Measurements from ENCODE around the gene FAM83C. TPM values are rescaled to one million over a fixed set of nuclear protein-coding genes. Genes with fewer than 3 reads are reported as not detected.

The FAM83C gene
- total RNA-seq (2014; rRNA removed): 0.12 TPM in 1 of 2 replicates, not detected in the other
- percentile 9 among the genes with signal in this experiment for Bru-seq, nascent RNA
- BruChase-seq, experiment 1, labeled RNA remaining after a 6-hour chase: percentile 37 among the genes with signal in this experiment
- percentile 45 among the genes with signal in this experiment for BruChase-seq, experiment 2, labeled RNA remaining after a 2-hour chase
- long read RNA-seq, partial matches to known transcripts: 0 of 1 reads
- long read RNA-seq, other reads (novel, unspliced or antisense): 1 of 1 reads

DNA sequence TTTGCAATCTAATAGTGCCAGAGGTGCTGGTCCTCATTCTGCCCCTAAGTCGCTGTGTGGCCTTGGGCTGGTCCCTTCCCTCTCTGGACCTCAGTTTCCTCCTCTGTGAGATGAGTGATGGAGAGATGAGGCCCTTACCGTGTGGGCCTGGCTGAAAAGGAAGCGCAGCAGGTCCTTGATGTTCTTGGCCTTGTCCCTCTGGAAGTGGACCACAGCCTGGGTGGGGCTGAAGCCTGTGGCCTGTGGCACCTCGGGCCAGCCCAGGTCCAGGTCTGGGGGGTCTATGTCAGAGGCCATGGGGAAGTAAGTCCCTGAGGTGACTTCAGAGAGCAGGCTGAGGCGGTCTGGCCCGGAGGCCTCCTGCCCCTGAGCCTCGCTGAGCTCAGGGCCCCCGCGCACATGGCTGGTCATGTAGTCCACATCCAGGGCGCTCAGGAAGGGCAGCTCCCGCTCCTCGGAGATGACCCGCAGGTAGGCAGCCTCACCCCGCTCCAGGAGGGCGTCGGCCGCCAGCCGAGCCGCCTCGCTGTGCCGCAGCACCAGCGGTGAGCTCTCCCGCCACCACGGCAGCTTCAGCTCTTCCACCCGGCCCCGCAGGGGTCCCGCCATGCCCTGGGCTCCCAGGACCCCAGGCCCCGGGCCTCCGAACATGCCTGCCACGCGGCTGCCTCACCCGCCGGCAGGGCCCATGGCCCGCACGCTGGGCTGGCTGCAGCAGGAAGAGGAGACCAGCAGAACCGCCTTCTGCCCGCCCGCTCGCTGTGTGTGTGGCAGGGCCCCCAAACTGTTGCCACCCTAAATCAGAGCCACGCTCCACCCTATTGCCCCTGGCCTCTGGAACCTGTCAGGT, at the start of gene FAM83C:
Gene FAM83C, minus strand, starts transcription at position 772 of the 850 bp plus-strand sequence. Its CDS starts 121 bp downstream, at position 651.
- Histone ChIP-seq H3K4me2 (ENCODE audit: low read length) (no peak within 1 kb of the TSS), H3K9me2 (replicated peaks; ENCODE audit: low read length) (no peaks in the 10 kb centered on the region), H3K4me3 (ENCODE audit: low read length) (no peak within 1 kb of the TSS), H3K27me3 (ENCODE audit: low read length) (no peaks in the 10 kb centered on the region), H3K36me3 (ENCODE audit: low read depth, low read length) (no peaks in the 10 kb centered on the region), H4K20me1 (ENCODE audit: low read length) (no peaks in the 10 kb centered on the region), H2AFZ (ENCODE audit: low read length) (no peak within 1 kb of the TSS), H3K9ac (ENCODE audit: low read length) (no peak within 1 kb of the TSS), H3K79me2 (ENCODE audit: low read length) (no peaks in the 10 kb centered on the region), H3K4me1 (ENCODE audit: insufficient read depth, low read length) (no peaks in the 10 kb centered on the region), H3K9me3 (ENCODE audit: low read length) (no peaks in the 10 kb centered on the region), H3K27ac (ENCODE audit: low read length) (no peak within 1 kb of the TSS), H3F3A (ENCODE audit: low read length, unreplicated experiment) (no peaks in the 10 kb centered on the region)
- TF ChIP-seq EZH2 (IDR thresholded peaks at IDR 0.05; ENCODE audit: low read length, unreplicated experiment) (no peak), CTCF (conservative IDR thresholded peaks at IDR 0.05; ENCODE audit: low read depth, low read length) (no peak), EZH2phosphoT487 (IDR thresholded peaks at IDR 0.05; ENCODE audit: borderline replicate concordance, low read length) (no peak)
- BruUV-seq (replicated peaks): no TSS peak
- POLR2A ChIA-PET (ENCODE audit: unreplicated experiment): no interaction called here
- CTCF ChIA-PET: no interaction called here
- intact Hi-C loops (cut with micrococcal nuclease): no loop called here
- DNase-seq: no peak
- ATAC-seq: no peak

DNA sequence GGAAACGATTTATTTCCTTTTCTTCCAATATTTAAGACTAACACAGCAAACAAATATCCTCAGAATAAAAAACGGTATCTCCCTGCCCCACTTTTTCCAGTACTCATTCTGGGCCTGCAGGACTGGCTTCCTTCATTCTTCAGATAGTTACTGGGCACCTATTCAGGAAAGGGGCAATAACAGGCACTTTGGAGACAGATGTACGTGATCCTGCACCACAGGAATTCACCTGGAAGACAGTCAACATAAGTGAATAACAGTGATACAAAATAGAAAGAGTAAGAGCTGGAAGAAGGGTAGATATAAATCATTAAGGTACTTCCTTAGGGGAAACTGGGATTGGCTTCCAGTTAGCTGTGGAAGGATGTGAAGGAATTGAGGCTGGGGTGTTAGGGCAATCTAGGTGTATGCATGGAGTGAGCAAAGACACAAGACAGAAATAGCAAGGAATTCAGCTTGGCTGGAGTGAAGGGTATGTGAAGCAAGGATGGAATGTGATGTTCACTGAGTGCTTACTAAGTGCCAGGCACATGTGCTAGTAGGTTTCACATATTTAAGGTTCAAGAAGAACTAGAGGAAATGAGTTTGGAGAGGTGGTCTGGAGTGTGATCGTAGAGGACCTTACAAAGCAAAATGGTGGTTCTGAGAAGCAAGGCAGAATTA, 49.3 kb upstream of the FAM83C start:
- CTCF ChIA-PET: no interaction called here

More for the DNA sequence above, 49.3 kb upstream of the FAM83C start:
- POLR2A ChIA-PET (ENCODE audit: unreplicated experiment): no interaction called here
- DNase-seq (peak; percentile 26), ATAC-seq (no peak)
- BruUV-seq (replicated peaks): no TSS peak
- H3K27me3 ChIP-seq (ENCODE audit: low read length): no peaks in the 10 kb centered on the region
- no peaks in the 10 kb centered on the region for H3F3A ChIP-seq (ENCODE audit: low read length, unreplicated experiment)
- no peaks in the 10 kb centered on the region for H3K9me3 ChIP-seq (ENCODE audit: low read length)
- H3K79me2 ChIP-seq (ENCODE audit: low read length): no peaks in the 10 kb centered on the region
- peaks cover 29% of the 10 kb centered on the region for H3K4me1 ChIP-seq (ENCODE audit: insufficient read depth, low read length)
- intact Hi-C loops (cut with micrococcal nuclease): no loop called here
- H3K9ac ChIP-seq (ENCODE audit: low read length): no peak overlapping the region
- no peaks in the 10 kb centered on the region for H3K9me2 ChIP-seq (replicated peaks; ENCODE audit: low read length)
- no peaks in the 10 kb centered on the region for H4K20me1 ChIP-seq (ENCODE audit: low read length)
- no peak overlapping the region for H3K4me2 ChIP-seq (ENCODE audit: low read length)
- H2AFZ ChIP-seq (ENCODE audit: low read length): no peak overlapping the region
- no peak overlapping the region for H3K27ac ChIP-seq (ENCODE audit: low read length)
- TF ChIP-seq CTCF (conservative IDR thresholded peaks at IDR 0.05; ENCODE audit: low read depth, low read length) (no peak), EZH2phosphoT487 (IDR thresholded peaks at IDR 0.05; ENCODE audit: borderline replicate concordance, low read length) (no peak), EZH2 (IDR thresholded peaks at IDR 0.05; ENCODE audit: low read length, unreplicated experiment) (no peak)
- H3K4me3 ChIP-seq (ENCODE audit: low read length): no peak overlapping the region
- H3K36me3 ChIP-seq (ENCODE audit: low read depth, low read length): peaks cover 21% of the 10 kb centered on the region
